ENCODE data around the gene TMX2. TPM values are rescaled to one million over a fixed set of nuclear protein-coding genes. Genes with fewer than 3 reads are reported as not detected.

Gene TMX2
- total RNA-seq, 1 experiment from 2014 or later: 93.9 TPM

DNA sequence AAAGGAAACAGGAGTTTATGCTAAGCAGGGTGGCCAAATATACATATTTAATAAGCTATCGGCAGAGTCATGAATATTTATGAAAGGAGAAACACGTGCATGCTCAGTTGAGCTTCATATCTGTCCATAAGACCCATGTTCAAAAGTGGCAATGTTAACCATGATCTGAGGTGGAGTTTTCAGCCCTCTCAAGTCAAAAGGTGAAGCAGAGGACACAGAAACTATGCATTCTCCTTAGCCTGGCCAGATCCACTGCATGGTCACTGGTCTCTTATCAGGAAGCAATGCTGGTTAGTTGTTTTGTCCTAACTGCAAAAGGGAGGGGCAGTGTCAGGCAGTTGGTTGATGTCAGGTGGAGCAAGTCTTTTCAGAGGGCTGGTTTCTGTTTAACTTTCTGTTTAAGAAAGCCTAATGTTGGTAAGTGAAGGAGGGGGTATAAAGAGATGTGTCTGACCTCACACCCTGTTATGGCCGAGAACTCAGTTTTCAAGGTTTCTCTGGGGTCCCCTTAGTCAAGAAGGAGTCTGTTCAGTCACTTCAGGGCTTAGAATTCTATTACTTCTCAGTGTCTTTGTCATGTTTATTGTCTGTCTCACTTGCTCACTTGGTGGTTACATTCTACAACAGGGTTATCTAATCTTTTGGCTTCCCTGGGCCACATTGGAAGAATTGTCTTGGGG is 23.4 kb downstream of the TMX2 start:
- H3K9ac ChIP-seq (ENCODE audit: low read length): no peak overlapping the region
- H3K4me3 ChIP-seq (replicated peaks in 1 of 2; ENCODE audit: low read depth in 1 of 2, low read length in 2 of 2): no peak overlapping the region
- DNase-seq (ENCODE audit: low read depth, low spot score): no peak
- H3K27ac ChIP-seq (ENCODE audit: low read depth, low read length): no peak overlapping the region
- no peak overlapping the region for H3K4me2 ChIP-seq (ENCODE audit: low read length)
- peaks cover 80% of the 10 kb centered on the region for H3K79me2 ChIP-seq (ENCODE audit: insufficient read depth, low read length)
- TF ChIP-seq EZH2 (IDR thresholded peaks at IDR 0.05) (no peak), YY1 (IDR thresholded peaks at IDR 0.05; ENCODE audit: extremely low read depth, insufficient replicate concordance, low read depth, low read length) (no peak), CEBPB (IDR thresholded peaks at IDR 0.05; ENCODE audit: low read depth) (no peak), POLR2A (IDR thresholded peaks at IDR 0.05; ENCODE audit: borderline replicate concordance, extremely low read depth, insufficient read depth, insufficient read length) (no peak), CBX3 (IDR thresholded peaks at IDR 0.05; ENCODE audit: low read depth) (no peak)
- TF ChIP-seq, protein P1, sequence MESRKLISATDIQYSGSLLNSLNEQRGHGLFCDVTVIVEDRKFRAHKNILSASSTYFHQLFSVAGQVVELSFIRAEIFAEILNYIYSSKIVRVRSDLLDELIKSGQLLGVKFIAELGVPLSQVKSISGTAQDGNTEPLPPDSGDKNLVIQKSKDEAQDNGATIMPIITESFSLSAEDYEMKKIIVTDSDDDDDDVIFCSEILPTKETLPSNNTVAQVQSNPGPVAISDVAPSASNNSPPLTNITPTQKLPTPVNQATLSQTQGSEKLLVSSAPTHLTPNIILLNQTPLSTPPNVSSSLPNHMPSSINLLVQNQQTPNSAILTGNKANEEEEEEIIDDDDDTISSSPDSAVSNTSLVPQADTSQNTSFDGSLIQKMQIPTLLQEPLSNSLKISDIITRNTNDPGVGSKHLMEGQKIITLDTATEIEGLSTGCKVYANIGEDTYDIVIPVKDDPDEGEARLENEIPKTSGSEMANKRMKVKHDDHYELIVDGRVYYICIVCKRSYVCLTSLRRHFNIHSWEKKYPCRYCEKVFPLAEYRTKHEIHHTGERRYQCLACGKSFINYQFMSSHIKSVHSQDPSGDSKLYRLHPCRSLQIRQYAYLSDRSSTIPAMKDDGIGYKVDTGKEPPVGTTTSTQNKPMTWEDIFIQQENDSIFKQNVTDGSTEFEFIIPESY (IDR thresholded peaks at IDR 0.05; ENCODE audit: extremely low read depth, insufficient replicate concordance, low read length): no peak
- TF ChIP-seq, protein P2, sequence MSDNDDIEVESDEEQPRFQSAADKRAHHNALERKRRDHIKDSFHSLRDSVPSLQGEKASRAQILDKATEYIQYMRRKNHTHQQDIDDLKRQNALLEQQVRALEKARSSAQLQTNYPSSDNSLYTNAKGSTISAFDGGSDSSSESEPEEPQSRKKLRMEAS (IDR thresholded peaks at IDR 0.05): no peak
- no TSS peak for BruUV-seq (replicated peaks)
- ChIA-PET POLR2A (no interaction called here), RAD21 (ENCODE audit: low non-redundant PET in 1 of 2, low total read pairs in 2 of 2, uncharacterized antibody in 2 of 2, unreplicated experiment in 2 of 2) (interaction anchor here in 1 of 2 experiments (0.5 kb wide), 1 partner anchor 33 kb away, joined by 5 read pairs; no protein-coding TSS in a partner anchor), CTCF (no interaction called here)
- no peak for ATAC-seq
- no peak overlapping the region for H2AFZ ChIP-seq (ENCODE audit: low read depth, low read length, poor library complexity, severe bottlenecking)
- peaks cover 5 to 30% of the 10 kb centered on the region in 2 experiments for H3K36me3 ChIP-seq (ENCODE audit: control insufficient read depth in 1 of 2, insufficient read depth in 2 of 2, low read length in 2 of 2)
- no peaks in the 10 kb centered on the region; the same call in 1 of the 2 replicates for H4K20me1 ChIP-seq (ENCODE audit: insufficient read depth)
- H3K27me3 ChIP-seq (ENCODE audit: insufficient read depth, low read length): no peaks in the 10 kb centered on the region
- no peaks in the 10 kb centered on the region for H3K9me2 ChIP-seq (ENCODE audit: insufficient read depth)
- intact Hi-C loops (cut with micrococcal nuclease): no loop called here
- H3K4me1 ChIP-seq (ENCODE audit: control insufficient read depth in 1 of 2, insufficient read depth in 2 of 2, low read length in 2 of 2): peaks cover 23 to 42% of the 10 kb centered on the region in 2 experiments
- H3K9me3 ChIP-seq (ENCODE audit: control insufficient read depth in 1 of 2, insufficient read depth in 1 of 2, low read depth in 1 of 2, low read length in 2 of 2): no peaks in the 10 kb centered on the region
